ENCODE results near the gene SPEN. TPM values are rescaled to one million over a fixed set of nuclear protein-coding genes. Genes with fewer than 3 reads are reported as not detected.

The SPEN gene
- total RNA-seq, 1 donor from 2014 or later: 64.5 TPM

- no peak for DNase-seq
Observed at GRCh38 chr1:15937706-15938168, 90.2 kb downstream of the SPEN start.

- DNase-seq: no peak
Observed at GRCh38 chr1:15938628-15939161, 91.2 kb downstream of the SPEN start.

- peak; percentile 18 for DNase-seq
Observed at GRCh38 chr1:15939181-15940109, 91.9 kb downstream of the SPEN start.

GRCh38 chr1:15940110-15941043, 92.9 kb downstream of the SPEN start:
- no peak for DNase-seq

GRCh38 chr1:15941044-15941840, 93.7 kb downstream of the SPEN start:
- no peak for DNase-seq

- no peak for DNase-seq
Observed at GRCh38 chr1:15941899-15942660, 94.6 kb downstream of the SPEN start.

- no peak for DNase-seq
Observed at GRCh38 chr1:15942661-15943327, 95.3 kb downstream of the SPEN start.

- DNase-seq: no peak
Observed at GRCh38 chr1:15943328-15943991, 96.0 kb downstream of the SPEN start.

GRCh38 chr1:15943992-15944307, 96.4 kb downstream of the SPEN start:
- DNase-seq: no peak

GRCh38 chr1:15944308-15945010, 97.0 kb downstream of the SPEN start:
- no peak for DNase-seq

- DNase-seq: no peak
Observed at GRCh38 chr1:15945011-15945831, 97.7 kb downstream of the SPEN start.

- DNase-seq: no peak
Observed at GRCh38 chr1:15945832-15946448, 98.4 kb downstream of the SPEN start.

GRCh38 chr1:15946571-15947381, 99.3 kb downstream of the SPEN start:
- no peak for DNase-seq

GRCh38 chr1:15947382-15948090, 100.0 kb downstream of the SPEN start:
- DNase-seq: no peak

GRCh38 chr1:15948091-15948591, 100.6 kb downstream of the SPEN start:
- DNase-seq: peak; percentile 29
